Activated T-cell treated with anti-CD3 and anti-CD28 coated beads, Interleukin-2, amount 50 U/mL, for 24 hours (primary cell): ENCODE results near the gene ENDOV.
A peak's percentile ranks its signal among the peaks of the same experiment; 100 is the strongest.

Experiments
- DNase-seq: peaks from one replicate; pipeline ENCODE4 v3.0.0-alpha.2; 2020
- H3K27ac Mint-ChIP-seq: 2 replicates; pipeline ENCODE4 v1.8.0; 2020; ENCODE audit warnings: mild to moderate bottlenecking, mixed read lengths
- H3K27me3 Mint-ChIP-seq: 2 replicates; pipeline ENCODE4 v1.8.0; 2020; ENCODE audit warnings: mixed read lengths
- H3K36me3 Mint-ChIP-seq: 2 replicates; pipeline ENCODE4 v1.8.0; 2020; ENCODE audit warnings: low read depth, mixed read lengths
- H3K4me1 Mint-ChIP-seq: 2 replicates; pipeline ENCODE4 v1.8.0; 2020; ENCODE audit warnings: low read depth, mixed read lengths
- H3K4me3 Mint-ChIP-seq: 2 replicates; pipeline ENCODE4 v1.8.0; 2020; ENCODE audit warnings: mild to moderate bottlenecking, moderate library complexity, mixed read lengths
- H3K9me3 Mint-ChIP-seq: 2 replicates; pipeline ENCODE4 v1.8.0; 2020; ENCODE audit warnings: mixed read lengths

Gene ENDOV

DNA sequence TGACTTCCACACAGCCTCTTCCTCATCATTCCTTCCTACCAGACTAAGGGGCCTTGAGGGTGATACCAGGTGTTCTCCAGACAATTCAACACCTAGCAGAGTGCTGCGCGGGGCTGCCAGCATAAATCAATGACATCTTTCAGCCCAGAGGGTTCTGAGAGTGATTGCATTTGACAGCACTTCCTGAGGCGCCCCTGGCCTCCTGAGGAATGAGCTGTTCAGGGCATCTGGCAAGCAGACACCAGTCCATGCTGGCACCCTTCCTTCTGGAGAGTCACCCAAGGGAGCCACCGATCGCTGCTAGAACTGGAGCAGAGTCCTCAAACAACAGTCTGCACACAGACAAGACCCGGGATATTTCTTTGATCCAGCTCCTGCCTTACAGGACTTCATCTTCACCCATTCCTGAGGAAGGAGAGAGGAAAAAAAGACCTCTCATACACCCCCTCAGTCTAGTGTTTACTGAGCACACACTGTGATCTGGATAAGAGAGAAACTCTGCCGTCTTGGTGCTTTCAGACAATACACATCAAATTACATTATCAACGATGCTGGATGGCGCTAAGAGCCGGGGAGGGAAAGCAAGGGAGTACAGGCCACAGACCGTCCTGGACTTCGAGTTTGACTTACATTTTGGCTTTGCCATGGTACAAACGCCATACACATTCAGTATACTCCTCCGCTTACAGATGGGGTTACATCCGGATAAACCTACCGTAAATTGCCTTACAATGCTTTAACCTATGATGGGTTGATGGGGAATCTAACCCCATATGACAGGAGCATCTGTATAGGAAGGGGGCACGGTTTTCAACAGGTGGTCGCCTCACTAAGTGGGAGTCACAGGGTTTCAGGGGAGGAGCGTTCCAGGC, 38.4 kb downstream of the ENDOV start:
- Mint-ChIP-seq H3K36me3 (peaks cover 8% of the 10 kb centered on the region), H3K27ac (peak overlapping the region; percentile 100), H3K4me1 (peaks cover 23% of the 10 kb centered on the region), H3K4me3 (peak overlapping the region; percentile 96), H3K9me3 (no peaks in the 10 kb centered on the region), H3K27me3 (peaks cover 11% of the 10 kb centered on the region)
- DNase-seq: no peak

DNA sequence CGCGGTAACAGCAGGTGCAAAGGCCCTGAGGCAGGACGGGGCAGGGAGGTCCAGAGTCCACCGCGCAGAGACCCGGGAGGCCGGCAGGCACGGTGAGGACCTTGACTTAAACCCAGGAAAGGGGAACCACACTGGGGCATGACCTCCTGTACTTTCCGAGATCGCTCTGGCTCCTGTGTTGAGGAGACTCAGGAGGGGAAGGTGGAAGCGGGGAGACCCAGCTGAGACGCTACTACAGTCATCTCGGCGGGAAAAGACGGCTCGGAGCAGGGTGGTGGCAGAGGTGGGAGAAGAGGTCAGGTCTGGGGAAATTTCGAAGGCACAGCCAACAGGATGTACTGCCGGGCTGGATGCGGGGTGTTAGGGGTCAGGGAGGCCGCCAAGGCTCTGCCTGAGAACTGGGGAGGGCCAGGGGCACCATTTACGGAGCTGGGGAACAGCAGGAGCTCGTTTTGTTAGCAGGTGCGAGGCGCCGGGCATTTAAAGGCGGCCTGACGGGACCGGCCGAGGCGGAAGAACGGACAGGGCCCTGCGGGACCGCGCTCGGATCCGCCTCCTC, 39.1 kb downstream of the ENDOV start:
- H3K36me3 Mint-ChIP-seq: peaks cover 8% of the 10 kb centered on the region
- no peaks in the 10 kb centered on the region for H3K9me3 Mint-ChIP-seq
- peaks cover 18% of the 10 kb centered on the region for H3K27me3 Mint-ChIP-seq
- DNase-seq: no peak
- H3K4me3 Mint-ChIP-seq: peak overlapping the region; percentile 96
- H3K27ac Mint-ChIP-seq: peak overlapping the region; percentile 100
- peaks cover 23% of the 10 kb centered on the region for H3K4me1 Mint-ChIP-seq

DNA sequence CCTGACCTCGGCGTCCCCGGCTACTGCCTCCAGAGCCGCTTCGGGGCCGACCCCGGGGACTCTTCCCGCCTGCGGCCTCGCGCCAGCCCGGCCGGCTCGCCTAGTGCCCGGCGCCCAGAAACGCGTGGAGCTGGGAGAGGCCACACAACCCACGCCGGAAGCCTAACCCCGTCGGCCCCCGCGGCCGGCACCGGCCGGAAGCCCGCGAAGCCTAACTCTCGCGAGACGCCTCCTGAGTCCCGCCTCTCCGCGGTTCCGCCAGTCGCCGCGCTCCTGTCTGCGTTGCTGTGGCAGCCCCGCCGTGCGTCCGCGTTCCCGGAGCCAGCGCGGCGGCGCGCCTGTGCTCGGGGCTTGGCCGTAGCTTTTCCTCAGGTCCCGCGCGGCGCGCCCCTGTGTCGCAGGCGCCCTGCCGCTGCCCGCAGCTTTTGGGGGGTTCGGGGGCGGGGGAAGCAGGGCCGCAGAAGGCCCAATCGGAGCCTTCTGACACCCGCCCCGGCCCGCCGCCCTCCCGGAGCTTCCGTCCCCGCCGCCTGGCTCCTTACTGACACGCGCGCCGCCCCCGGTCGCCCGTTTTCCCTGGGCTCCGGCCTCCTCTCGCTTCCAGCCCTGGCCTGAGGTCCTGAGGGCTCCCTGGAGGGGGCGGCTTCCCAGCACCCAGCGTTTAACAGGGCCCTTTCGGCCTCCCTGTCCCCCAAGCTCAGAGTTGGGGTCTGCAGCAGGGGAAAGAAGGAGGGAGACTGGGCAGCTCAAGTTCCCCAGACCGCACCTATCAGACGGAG, 39.8 kb downstream of the ENDOV start:
- Mint-ChIP-seq H3K27ac (peak overlapping the region; percentile 100), H3K4me1 (peaks cover 23% of the 10 kb centered on the region), H3K4me3 (peak overlapping the region; percentile 96), H3K9me3 (no peaks in the 10 kb centered on the region), H3K36me3 (peaks cover 8% of the 10 kb centered on the region), H3K27me3 (peaks cover 25% of the 10 kb centered on the region)
- peak; percentile 96 for DNase-seq

DNA sequence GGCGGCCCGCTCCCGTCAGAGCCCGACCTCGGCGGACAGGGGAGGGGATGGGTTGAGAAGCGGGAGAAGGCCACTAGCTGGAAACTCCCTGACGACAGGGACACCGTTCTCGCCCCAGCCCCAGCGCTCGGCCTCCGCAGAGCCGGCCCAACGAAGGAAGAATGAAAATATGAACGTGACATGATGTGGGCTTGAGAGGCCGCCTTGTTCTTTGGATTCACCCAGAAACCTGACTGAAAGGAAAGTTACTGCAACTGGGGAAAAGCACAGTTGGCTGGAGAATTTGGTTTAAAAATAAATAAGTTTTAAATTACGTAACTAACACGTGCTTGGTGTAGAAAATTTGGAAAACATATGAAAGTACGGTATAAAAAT, 40.4 kb downstream of the ENDOV start:
- Mint-ChIP-seq H3K27me3 (peaks cover 29% of the 10 kb centered on the region), H3K36me3 (peaks cover 8% of the 10 kb centered on the region), H3K9me3 (no peaks in the 10 kb centered on the region), H3K4me3 (peak overlapping the region; percentile 96), H3K4me1 (peaks cover 23% of the 10 kb centered on the region), H3K27ac (peak overlapping the region; percentile 98)
- DNase-seq: no peak

DNA sequence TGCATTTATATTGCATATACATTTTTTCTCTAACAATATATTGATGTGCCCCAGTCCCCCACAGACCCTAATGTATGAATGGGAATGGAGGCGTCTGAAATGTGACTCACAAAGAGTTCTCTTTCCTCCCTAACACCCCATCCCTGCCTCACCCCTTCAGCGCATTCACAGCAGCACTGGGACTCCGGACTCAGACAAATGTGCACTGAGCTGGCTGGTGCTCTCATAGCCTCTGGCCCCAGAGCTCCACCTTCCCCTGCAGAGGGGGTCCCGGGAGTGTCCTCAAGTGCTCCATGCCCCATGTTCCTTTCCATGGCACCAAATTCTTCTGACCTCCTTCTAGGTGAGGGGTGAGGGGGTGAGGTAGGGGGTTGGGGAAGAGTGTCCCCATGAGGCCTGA, 40.8 kb downstream of the ENDOV start:
- Mint-ChIP-seq H3K4me1 (peaks cover 23% of the 10 kb centered on the region), H3K27me3 (peaks cover 29% of the 10 kb centered on the region), H3K36me3 (peaks cover 8% of the 10 kb centered on the region), H3K4me3 (peak overlapping the region; percentile 96), H3K9me3 (no peaks in the 10 kb centered on the region), H3K27ac (peak overlapping the region; percentile 98)
- no peak for DNase-seq

DNA sequence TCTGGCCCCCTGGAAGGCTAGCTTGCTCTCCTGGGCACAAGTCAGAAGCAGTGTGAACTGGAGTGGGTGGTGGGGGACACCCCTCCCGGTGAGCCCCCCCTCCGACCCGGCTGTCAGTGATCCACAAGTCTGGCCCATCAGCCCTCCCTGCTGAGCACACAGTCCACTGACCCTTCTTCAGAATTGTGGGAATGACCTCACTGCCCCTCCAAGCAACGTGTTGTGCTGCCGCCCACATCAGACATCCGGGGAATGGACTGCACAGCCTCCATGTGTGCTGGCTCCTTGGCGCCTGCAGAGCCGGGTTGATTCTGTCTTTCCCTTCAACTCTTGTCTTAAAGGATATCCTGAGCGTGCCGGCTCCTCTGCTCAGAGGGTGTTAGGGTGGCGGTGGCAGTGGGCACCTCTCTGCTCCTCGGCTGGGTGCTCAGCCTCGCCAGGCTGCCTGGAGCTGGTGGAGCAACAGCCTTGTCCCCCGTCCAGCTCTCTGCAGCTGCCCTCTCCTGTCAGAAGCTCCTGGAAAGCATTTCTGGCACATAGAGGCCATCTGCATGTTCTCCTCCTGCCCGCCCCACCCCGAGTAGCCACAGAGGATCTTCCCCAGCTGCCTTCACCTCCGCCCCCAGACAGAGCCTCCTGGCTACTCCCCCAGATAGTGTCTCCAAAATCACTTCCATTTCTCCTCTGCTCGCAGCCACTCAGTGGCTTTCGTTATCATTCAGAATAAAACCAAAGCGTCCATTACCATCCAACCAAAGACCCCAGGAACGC, 41.7 kb downstream of the ENDOV start:
- DNase-seq: no peak
- peak overlapping the region; percentile 8 for H3K4me3 Mint-ChIP-seq
- peaks cover 23% of the 10 kb centered on the region for H3K4me1 Mint-ChIP-seq
- H3K27me3 Mint-ChIP-seq: peaks cover 36% of the 10 kb centered on the region
- no peaks in the 10 kb centered on the region for H3K9me3 Mint-ChIP-seq
- no peak overlapping the region for H3K27ac Mint-ChIP-seq
- H3K36me3 Mint-ChIP-seq: peaks cover 8% of the 10 kb centered on the region

DNA sequence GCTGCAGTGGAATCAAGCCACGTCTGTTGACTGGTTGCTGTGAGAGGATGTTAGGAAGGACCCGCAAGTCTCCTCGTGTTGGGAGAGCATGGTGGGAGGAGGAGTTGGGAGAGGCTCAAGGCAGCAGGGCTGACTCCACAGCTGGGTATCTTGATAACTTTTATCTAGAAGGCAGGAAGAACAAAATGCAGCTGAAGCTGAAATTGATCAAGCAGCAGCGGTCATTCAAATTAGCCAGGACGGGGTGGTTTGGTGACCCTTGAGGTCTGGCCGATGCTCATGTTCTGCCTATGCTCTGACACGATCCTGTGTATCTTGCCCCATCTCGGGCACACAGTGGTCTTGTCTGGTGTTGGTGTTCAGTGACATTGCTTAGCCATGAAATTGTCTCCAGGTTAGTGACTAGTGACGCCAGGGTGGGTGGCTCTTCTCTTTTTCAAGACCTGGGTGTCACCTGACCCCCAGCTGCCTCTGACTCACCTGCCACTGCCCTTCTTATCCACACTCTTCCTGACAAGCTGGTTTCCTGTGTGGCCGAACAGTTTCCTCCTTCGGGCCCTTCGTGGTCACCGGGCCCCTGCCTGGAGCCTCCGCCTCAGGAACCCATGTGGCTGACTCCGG, 42.4 kb downstream of the ENDOV start:
- H3K36me3 Mint-ChIP-seq: peaks cover 8% of the 10 kb centered on the region
- H3K27ac Mint-ChIP-seq: no peak overlapping the region
- no peak for DNase-seq
- peaks cover 40% of the 10 kb centered on the region for H3K27me3 Mint-ChIP-seq
- H3K4me3 Mint-ChIP-seq: no peak overlapping the region
- H3K4me1 Mint-ChIP-seq: peaks cover 23% of the 10 kb centered on the region
- no peaks in the 10 kb centered on the region for H3K9me3 Mint-ChIP-seq

DNA sequence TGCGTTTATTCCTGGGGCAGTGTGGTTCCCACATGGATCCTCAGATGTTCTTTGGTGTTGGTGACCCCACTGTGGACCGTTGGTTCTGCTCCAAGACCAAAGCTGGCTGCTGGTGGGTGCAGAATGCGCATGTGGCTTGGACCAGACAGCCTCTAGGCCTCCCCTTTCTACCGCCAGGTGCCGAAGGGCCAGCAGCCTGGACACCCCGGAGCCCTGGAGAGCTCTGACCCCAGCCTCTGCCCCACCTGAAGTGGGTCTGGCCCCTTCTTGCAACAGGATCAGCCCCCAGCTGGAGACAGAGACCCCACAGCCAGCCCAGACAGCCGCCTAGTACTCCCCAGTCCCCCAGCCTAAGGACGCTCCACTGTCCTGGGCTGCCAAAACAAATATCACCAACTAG, 43.0 kb downstream of the ENDOV start:
- peaks cover 40% of the 10 kb centered on the region for H3K27me3 Mint-ChIP-seq
- DNase-seq: no peak
- peaks cover 8% of the 10 kb centered on the region for H3K36me3 Mint-ChIP-seq
- H3K9me3 Mint-ChIP-seq: no peaks in the 10 kb centered on the region
- H3K4me1 Mint-ChIP-seq: peaks cover 22% of the 10 kb centered on the region
- no peak overlapping the region for H3K4me3 Mint-ChIP-seq
- no peak overlapping the region for H3K27ac Mint-ChIP-seq

DNA sequence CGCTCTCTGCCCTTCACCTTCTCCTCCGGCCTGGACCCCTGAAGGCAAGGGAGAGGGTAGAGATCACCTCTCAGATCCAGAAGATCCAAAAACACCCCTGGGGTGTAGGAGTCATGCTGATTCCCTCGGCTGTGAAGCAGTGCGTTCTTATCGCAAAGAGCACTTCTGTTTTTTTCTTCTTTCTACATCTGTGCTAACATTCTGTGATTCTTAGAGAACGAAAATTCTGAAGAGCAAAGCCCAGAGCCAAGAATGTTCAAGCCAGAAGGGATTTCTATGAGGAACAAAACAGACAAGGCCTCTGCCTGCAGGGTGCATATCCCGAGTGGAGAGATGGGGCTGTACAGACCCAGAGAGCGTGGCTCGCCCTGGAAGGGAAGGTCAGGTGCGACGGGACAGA, 44.3 kb downstream of the ENDOV start:
- no peak for DNase-seq
- Mint-ChIP-seq H3K4me1 (peaks cover 10% of the 10 kb centered on the region), H3K36me3 (peaks cover 5% of the 10 kb centered on the region), H3K9me3 (no peaks in the 10 kb centered on the region), H3K27me3 (peaks cover 44% of the 10 kb centered on the region), H3K27ac (no peak overlapping the region), H3K4me3 (no peak overlapping the region)

DNA sequence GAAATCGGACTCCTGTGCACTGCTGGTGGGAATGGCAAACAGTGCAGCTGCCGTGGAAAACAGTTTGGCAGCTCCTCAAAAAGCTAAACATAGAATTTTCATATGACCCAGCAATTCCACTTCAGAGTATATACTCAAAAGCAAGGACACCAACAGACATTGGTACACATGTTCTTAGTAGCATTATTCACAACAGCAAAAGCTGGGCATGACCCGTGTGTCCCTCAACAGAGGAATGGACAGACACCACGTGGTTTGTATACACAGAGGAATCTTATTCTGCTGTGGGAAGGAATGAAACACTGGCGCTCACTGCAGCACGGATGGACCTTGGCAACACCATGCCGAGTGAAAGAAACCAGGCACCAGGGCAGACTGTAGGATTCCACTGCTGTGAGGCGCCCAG, 45.5 kb downstream of the ENDOV start:
- no peak overlapping the region for H3K4me3 Mint-ChIP-seq
- DNase-seq: no peak
- H3K27me3 Mint-ChIP-seq: peaks cover 53% of the 10 kb centered on the region
- H3K9me3 Mint-ChIP-seq: no peaks in the 10 kb centered on the region
- peaks cover 5% of the 10 kb centered on the region for H3K4me1 Mint-ChIP-seq
- no peak overlapping the region for H3K27ac Mint-ChIP-seq
- H3K36me3 Mint-ChIP-seq: no peaks in the 10 kb centered on the region

DNA sequence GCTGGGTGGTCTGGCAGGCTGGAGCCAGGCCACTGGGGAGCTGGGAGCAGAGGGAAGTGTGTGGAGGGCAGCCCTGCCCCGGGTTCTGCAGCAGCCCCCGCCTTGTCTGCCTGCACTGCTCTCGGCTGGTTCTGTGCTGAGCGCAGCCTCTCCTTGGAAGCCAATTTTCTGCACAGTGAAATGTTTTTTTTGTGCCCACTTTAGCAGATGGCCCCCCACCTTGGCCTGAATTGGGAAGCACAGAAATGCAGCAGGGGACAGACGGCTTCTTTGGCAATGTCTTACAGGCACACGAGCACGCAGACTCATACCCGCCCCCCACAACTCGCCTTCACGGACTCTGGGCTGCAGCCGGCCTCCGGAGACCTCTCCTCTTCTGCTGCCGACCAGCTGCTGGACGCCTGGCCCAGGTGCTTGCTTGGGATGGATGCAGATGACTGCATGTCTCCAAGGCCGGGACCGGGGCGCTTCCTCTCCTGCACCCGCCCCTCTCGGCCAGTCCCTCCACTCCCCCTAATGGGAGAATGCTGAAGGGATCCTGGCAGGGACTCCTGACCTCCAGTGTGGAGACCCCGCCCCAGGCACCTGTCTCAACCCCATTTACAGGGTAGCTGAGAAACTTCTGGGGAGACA, 46.7 kb downstream of the ENDOV start:
- H3K4me1 Mint-ChIP-seq: no peaks in the 10 kb centered on the region
- H3K36me3 Mint-ChIP-seq: no peaks in the 10 kb centered on the region
- H3K27ac Mint-ChIP-seq: no peak overlapping the region
- H3K4me3 Mint-ChIP-seq: no peak overlapping the region
- no peaks in the 10 kb centered on the region for H3K9me3 Mint-ChIP-seq
- peaks cover 60% of the 10 kb centered on the region for H3K27me3 Mint-ChIP-seq
- no peak for DNase-seq

DNA sequence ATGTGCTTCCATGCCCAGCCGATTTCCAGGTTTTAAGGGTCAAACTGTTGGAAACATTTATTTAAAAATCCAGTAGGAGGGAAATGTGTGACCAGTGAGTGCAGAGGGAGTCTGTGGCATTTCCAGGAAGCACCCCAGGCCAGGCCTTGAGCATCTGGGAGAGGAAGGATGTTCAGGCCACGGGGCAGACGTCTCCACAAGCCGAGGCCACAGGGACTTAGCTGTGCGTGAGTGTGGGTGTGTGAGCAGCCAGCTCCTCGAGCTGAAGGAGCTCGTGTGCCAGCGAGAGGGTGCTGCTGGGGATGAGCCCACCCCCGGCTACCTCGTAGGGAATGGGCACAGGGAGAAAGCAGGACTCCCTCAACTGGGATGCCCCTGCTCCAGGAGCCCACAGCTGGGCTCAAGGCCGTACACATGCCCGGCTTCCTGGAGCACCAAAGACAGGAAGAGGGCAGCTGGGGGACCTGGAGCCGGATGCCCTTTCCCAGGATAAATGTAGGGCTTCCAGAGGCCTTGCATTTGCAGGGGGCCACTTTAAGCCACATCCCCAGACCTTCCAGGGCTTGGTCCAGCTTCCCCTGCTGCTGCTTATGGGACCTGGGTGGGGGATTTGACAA, 48.9 kb downstream of the ENDOV start:
- Mint-ChIP-seq H3K27me3 (peaks cover 63% of the 10 kb centered on the region), H3K9me3 (no peaks in the 10 kb centered on the region), H3K4me1 (no peaks in the 10 kb centered on the region), H3K36me3 (no peaks in the 10 kb centered on the region), H3K4me3 (no peak overlapping the region), H3K27ac (no peak overlapping the region)
- DNase-seq: no peak

DNA sequence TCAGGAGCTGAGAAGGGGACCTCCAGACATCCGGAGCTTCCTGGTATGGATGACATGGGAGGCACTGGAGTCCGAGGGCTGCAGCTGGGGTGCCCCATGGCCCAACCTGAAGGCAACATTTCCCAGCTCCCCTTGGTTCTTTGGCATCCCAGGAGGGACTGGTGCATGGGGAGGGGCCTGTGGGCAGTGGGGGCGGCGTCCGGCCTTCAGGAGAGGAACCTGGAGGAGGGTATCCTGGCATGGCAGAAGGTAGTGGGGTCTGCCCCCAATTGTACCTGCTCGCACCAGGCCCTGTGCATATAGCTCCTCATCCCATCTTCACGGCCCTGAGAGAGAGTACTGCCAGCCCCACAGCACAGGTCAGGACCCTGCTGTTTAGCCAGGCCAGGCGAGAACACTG, 49.5 kb downstream of the ENDOV start:
- Mint-ChIP-seq H3K4me3 (no peak overlapping the region), H3K27ac (no peak overlapping the region), H3K36me3 (peaks cover 2% of the 10 kb centered on the region), H3K27me3 (peaks cover 62% of the 10 kb centered on the region), H3K4me1 (no peaks in the 10 kb centered on the region), H3K9me3 (no peaks in the 10 kb centered on the region)
- DNase-seq: no peak
